GM21360 (cell line): ENCODE results near the gene ISG20L2.

ENCODE experiments used
- ATAC-seq: cut with Tn5 transposase; IDR thresholded peaks from one replicate; pipeline ENCODE4 v1.9.1; 2021; ENCODE audit warnings: mild to moderate bottlenecking, moderate library complexity; ENCODE audit not compliant: unreplicated experiment

Gene ISG20L2

GRCh38 chr1:156707417-156708217, 20.9 kb downstream of the ISG20L2 start:
- ATAC-seq = no peak

GRCh38 chr1:156706657-156707416, 21.7 kb downstream of the ISG20L2 start:
- ATAC-seq = no peak

GRCh38 chr1:156705918-156706656, 22.5 kb downstream of the ISG20L2 start:
- ATAC-seq = no peak

GRCh38 chr1:156705321-156705917, 23.1 kb downstream of the ISG20L2 start, which contains the start of gene CRABP2:
CRABP2 (minus strand) TSS chr1:156705583; CDS start chr1:156705446, 137 bp downstream.
- no peak for ATAC-seq

- no peak for ATAC-seq
Measured at GRCh38 chr1:156704930-156705320, 23.6 kb downstream of the ISG20L2 start.

GRCh38 chr1:156704166-156704711, 24.3 kb downstream of the ISG20L2 start:
- no peak for ATAC-seq

GRCh38 chr1:156703741-156704140, 24.8 kb downstream of the ISG20L2 start:
- ATAC-seq = no peak

- no peak for ATAC-seq
Measured at GRCh38 chr1:156703336-156703735, 25.2 kb downstream of the ISG20L2 start.

GRCh38 chr1:156700736-156701531, 27.6 kb downstream of the ISG20L2 start:
- ATAC-seq = no peak

GRCh38 chr1:156698995-156699394, 29.6 kb downstream of the ISG20L2 start:
- no peak for ATAC-seq

- no peak for ATAC-seq
Measured at GRCh38 chr1:156697481-156697880, 31.1 kb downstream of the ISG20L2 start.

GRCh38 chr1:156696755-156697154, 31.8 kb downstream of the ISG20L2 start:
- ATAC-seq = no peak

- ATAC-seq = no peak
Measured at GRCh38 chr1:156694690-156694962, 33.9 kb downstream of the ISG20L2 start.

- no peak for ATAC-seq
Measured at GRCh38 chr1:156693848-156694689, 34.5 kb downstream of the ISG20L2 start.

GRCh38 chr1:156692925-156693847, 35.4 kb downstream of the ISG20L2 start:
- ATAC-seq = no peak

GRCh38 chr1:156692441-156692924, 36.1 kb downstream of the ISG20L2 start:
- no peak for ATAC-seq

- no peak for ATAC-seq
Measured at GRCh38 chr1:156691665-156692440, 36.7 kb downstream of the ISG20L2 start.
